Liver (tissue), 9 donors: ENCODE results near the gene TRIM33. TPM values are rescaled to one million over a fixed set of nuclear protein-coding genes. Genes with fewer than 3 reads are reported as not detected.

ENCODE experiments used
- DNase-seq: peaks from one replicate; pipeline ENCODE4 v3.0.0-alpha.2; 2017; ENCODE audit warnings: low spot score
- H3K27ac ChIP-seq, 2 donors: one replicate each; pipeline ENCODE4 v1.7.0; 2013; ENCODE audit warnings: inconsistent platforms in 2 of 2, low read length in 2 of 2, control low read depth in 1 of 2, low read depth in 1 of 2, mild to moderate bottlenecking in 1 of 2
- H3K27me3 ChIP-seq, 4 donors: one replicate each; pipeline versions ENCODE4 v1.6.1 to v1.7.0; 2013; ENCODE audit warnings: low read length in 3 of 4, inconsistent platforms in 1 of 4, mild to moderate bottlenecking in 1 of 4, moderate library complexity in 1 of 4; ENCODE audit not compliant: control insufficient read depth in 4 of 4, insufficient read depth in 4 of 4
- H3K36me3 ChIP-seq, 4 donors: one replicate each; pipeline versions ENCODE4 v1.6.1 to v1.7.0; 2013; ENCODE audit warnings: low read length in 3 of 4, mild to moderate bottlenecking in 3 of 4, low read depth in 1 of 4, moderate library complexity in 1 of 4; ENCODE audit not compliant: control insufficient read depth in 4 of 4, insufficient read depth in 3 of 4
- H3K4me1 ChIP-seq, 4 donors: one replicate each; pipeline versions ENCODE4 v1.6.1 to v1.7.0; 2013; ENCODE audit warnings: low read length in 3 of 4, mild to moderate bottlenecking in 3 of 4, moderate library complexity in 1 of 4; ENCODE audit not compliant: control insufficient read depth in 4 of 4, insufficient read depth in 4 of 4
- H3K4me3 ChIP-seq, 3 donors: one replicate each; pipeline versions ENCODE4 v1.6.1 to v1.7.0; 2013; ENCODE audit warnings: low read length in 3 of 3, control low read depth in 1 of 3, low read depth in 1 of 3, mild to moderate bottlenecking in 1 of 3
- H3K9ac ChIP-seq, 2 donors: one replicate each; pipeline ENCODE4 v1.7.0; 2013; ENCODE audit warnings: low read length in 2 of 2, mild to moderate bottlenecking in 2 of 2, moderate library complexity in 2 of 2, control low read depth in 1 of 2, low read depth in 1 of 2
- H3K9me3 ChIP-seq, 4 donors: one replicate each; pipeline versions ENCODE4 v1.6.1 to v1.7.0; 2013; ENCODE audit warnings: low read length in 3 of 4; ENCODE audit not compliant: control insufficient read depth in 4 of 4
- ATF3 ChIP-seq: IDR thresholded peaks from 2 replicates; pipeline ENCODE4 v1.6.1; 2016; ENCODE audit warnings: antibody characterized with exemption
- CTCF ChIP-seq: fragments of 150-350 bp; IDR thresholded peaks from 2 replicates; pipeline ENCODE4 v1.5.1; 2017; ENCODE audit warnings: improper control_type of control experiment, low read depth, low read length; ENCODE audit not compliant: missing input control
- EGR1 ChIP-seq, 2 donors: IDR thresholded peaks; 2 replicates each; pipeline ENCODE4 v1.6.1; 2016 to 2018; ENCODE audit warnings: antibody characterized with exemption in 2 of 2, low read depth in 2 of 2
- FOXA1 ChIP-seq: IDR thresholded peaks from 2 replicates; pipeline ENCODE4 v1.6.1; 2016; ENCODE audit warnings: antibody characterized with exemption
- FOXA2 ChIP-seq: IDR thresholded peaks from 2 replicates; pipeline ENCODE4 v1.6.1; 2016; ENCODE audit warnings: antibody characterized with exemption
- GABPA ChIP-seq, 2 donors: IDR thresholded peaks in 1 of 2; conservative IDR thresholded peaks in 1 of 2; 2 replicates each; pipeline ENCODE4 v1.6.1; 2016; ENCODE audit warnings: antibody characterized with exemption in 2 of 2, mild to moderate bottlenecking in 1 of 2, moderate library complexity in 1 of 2
- HNF4A ChIP-seq, 2 donors: conservative IDR thresholded peaks; 2 replicates each; pipeline ENCODE4 v1.6.1; 2016; ENCODE audit warnings: antibody characterized with exemption in 2 of 2, mild to moderate bottlenecking in 2 of 2
- HNF4G ChIP-seq: IDR thresholded peaks from 2 replicates; pipeline ENCODE4 v1.6.1; 2016; ENCODE audit warnings: antibody characterized with exemption
- JUND ChIP-seq, 2 donors: IDR thresholded peaks; 2 replicates each; pipeline ENCODE4 v1.6.1; 2016; ENCODE audit warnings: antibody characterized with exemption in 2 of 2
- NR2F2 ChIP-seq: IDR thresholded peaks from 2 replicates; pipeline ENCODE4 v1.6.1; 2016; ENCODE audit warnings: antibody characterized with exemption
- RAD21 ChIP-seq, 2 donors: IDR thresholded peaks; 2 replicates each; pipeline ENCODE4 v1.6.1; 2016; ENCODE audit warnings: antibody characterized with exemption in 2 of 2, mild to moderate bottlenecking in 2 of 2
- RXRA ChIP-seq, 2 donors: IDR thresholded peaks; 2 replicates each; pipeline ENCODE4 v1.6.1; 2017 to 2018; ENCODE audit warnings: antibody characterized with exemption in 2 of 2, mild to moderate bottlenecking in 1 of 2
- SP1 ChIP-seq: IDR thresholded peaks from 2 replicates; pipeline ENCODE4 v1.6.1; 2018; ENCODE audit warnings: antibody characterized with exemption, mild to moderate bottlenecking
- TAF1 ChIP-seq: conservative IDR thresholded peaks from 2 replicates; pipeline ENCODE4 v1.6.1; 2016; ENCODE audit warnings: antibody characterized with exemption, mild to moderate bottlenecking
- YY1 ChIP-seq: IDR thresholded peaks from 2 replicates; pipeline ENCODE4 v1.6.1; 2016; ENCODE audit warnings: antibody characterized with exemption, mild to moderate bottlenecking
- ZBTB33 ChIP-seq: IDR thresholded peaks from 2 replicates; pipeline ENCODE4 v1.6.1; 2016; ENCODE audit warnings: antibody characterized with exemption
- WGBS: extraction: QIAGEN DNeasy Blood & Tissue Kit; methylation state at CpG from one replicate; pipeline ENCODE4 v1.1.7; 2013; 5-methylcytosine and 5-hydroxymethylcytosine counted together
- polyA plus RNA-seq, 2 donors: library from polyadenylated mRNA; stranded (reverse) in 1 of 2; unstranded in 1 of 2; fragments of 200-250 nt in 1 of 2; fragments of >200 nt in 1 of 2; fragmentation: Nextera tagmentation in 1 of 2; extraction: Ambion mirVana in 1 of 2; gene quantifications; one replicate each; pipeline versions ENCODE4 v1.2.1 to v1.2.3, GENCODE V29; 2013 to 2015
- total RNA-seq, 2 donors: library from RNA; depleted of rRNA; stranded (reverse); fragments of >200 nt; gene quantifications; one replicate each; pipeline ENCODE4 v1.2.3, GENCODE V29; 2014
- TF ChIP-seq, protein P1 (sequence below): IDR thresholded peaks from 2 replicates; pipeline ENCODE4 v1.6.1; 2016; ENCODE audit warnings: antibody characterized with exemption
- donor health status: healthy.
- donor health status: healthy.
- donor health status: healthy.
- donor health status: healthy.
- donor health status: healthy.

TRIM33 gene
- total and polyA plus RNA-seq, 4 donors: 4.5 to 30.5 (median 16.6) TPM

- Histone ChIP-seq H3K27ac (no peak overlapping the region), H3K27me3 (no peaks in the 10 kb centered on the region), H3K4me3 (no peak overlapping the region), H3K9me3 (no peaks in the 10 kb centered on the region), H3K4me1 (no peaks in the 10 kb centered on the region), H3K9ac (no peak overlapping the region), H3K36me3 (no peaks in the 10 kb centered on the region)
- 89% methylated on average over 8 of the region's 8 CpGs for WGBS
- TF ChIP-seq EGR1 (IDR thresholded peaks at IDR 0.05; ENCODE audit: low read depth in 2 of 2) (no peak), NR2F2 (no peak), ZBTB33 (no peak), RAD21 (IDR thresholded peaks at IDR 0.05) (no peak), FOXA2 (no peak), HNF4G (no peak), GABPA (IDR thresholded peaks at IDR 0.05 in 1 of 2, conservative IDR thresholded peaks at IDR 0.05 in 1 of 2) (no peak), FOXA1 (no peak), CTCF (no peak), HNF4A (conservative IDR thresholded peaks at IDR 0.05) (no peak), SP1 (no peak)
- TF ChIP-seq, protein P1, sequence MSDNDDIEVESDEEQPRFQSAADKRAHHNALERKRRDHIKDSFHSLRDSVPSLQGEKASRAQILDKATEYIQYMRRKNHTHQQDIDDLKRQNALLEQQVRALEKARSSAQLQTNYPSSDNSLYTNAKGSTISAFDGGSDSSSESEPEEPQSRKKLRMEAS: no peak
- DNase-seq: no peak
Measured at GRCh38 chr1:114521396-114522263, 10.6 kb upstream of the TRIM33 start.

GRCh38 chr1:114517348-114517747 lies 6.3 kb upstream of the TRIM33 start:
- TF ChIP-seq NR2F2: no peak
- TF ChIP-seq RAD21 (IDR thresholded peaks at IDR 0.05): no peak
- TF ChIP-seq TAF1: no peak
- TF ChIP-seq GABPA (IDR thresholded peaks at IDR 0.05 in 1 of 2, conservative IDR thresholded peaks at IDR 0.05 in 1 of 2): no peak
- TF ChIP-seq RXRA (IDR thresholded peaks at IDR 0.05): no peak
- no peak for TF ChIP-seq CTCF
- TF ChIP-seq, protein P1: no peak
- TF ChIP-seq JUND (IDR thresholded peaks at IDR 0.05): no peak
- no peak for TF ChIP-seq FOXA2
- TF ChIP-seq HNF4A (conservative IDR thresholded peaks at IDR 0.05): no peak
- no peak for TF ChIP-seq SP1
- no peak for TF ChIP-seq EGR1 (IDR thresholded peaks at IDR 0.05; ENCODE audit: low read depth in 2 of 2)
- no peak for TF ChIP-seq YY1
- no peak for TF ChIP-seq ATF3
- H3K9me3 ChIP-seq: no peaks in the 10 kb centered on the region
- H3K27ac ChIP-seq: no peak overlapping the region
- H3K9ac ChIP-seq: no peak overlapping the region
- H3K36me3 ChIP-seq: no peaks in the 10 kb centered on the region
- DNase-seq: no peak
- peaks cover 0 to 8% (median 2%) of the 10 kb centered on the region in 4 donors for H3K4me1 ChIP-seq
- WGBS: 81% methylated on average over 2 of the region's 2 CpGs
- no peak overlapping the region for H3K4me3 ChIP-seq
- no peaks in the 10 kb centered on the region for H3K27me3 ChIP-seq
